Type B pancreatic cell (in vitro differentiated cells): ENCODE data around the gene TM6SF1. TPM values are rescaled to one million over a fixed set of nuclear protein-coding genes. Genes with fewer than 3 reads are reported as not detected.

Experiments used
- DNase-seq: peaks from one replicate; pipeline ENCODE4 v3.0.0; 2021; ENCODE audit warnings: mixed read lengths; ENCODE audit not compliant: unreplicated experiment; ENCODE audit errors: extremely low spot score
- H3K27ac Mint-ChIP-seq: 2 replicates; pipeline ENCODE4 v1.8.0; 2021; ENCODE audit warnings: mild to moderate bottlenecking, mixed read lengths
- H3K27me3 Mint-ChIP-seq: 2 replicates; pipeline ENCODE4 v1.8.0; 2021; ENCODE audit warnings: mixed read lengths
- H3K36me3 Mint-ChIP-seq: 2 replicates; pipeline ENCODE4 v1.8.0; 2021; ENCODE audit warnings: mixed read lengths
- H3K4me1 Mint-ChIP-seq: one replicate; pipeline ENCODE4 v1.8.0; 2021; ENCODE audit warnings: mixed read lengths; ENCODE audit not compliant: unreplicated experiment
- H3K4me3 Mint-ChIP-seq: 2 replicates; pipeline ENCODE4 v1.8.0; 2021; ENCODE audit warnings: mild to moderate bottlenecking, mixed read lengths
- H3K9me3 Mint-ChIP-seq: 2 replicates; pipeline ENCODE4 v1.8.0; 2021; ENCODE audit warnings: mixed read lengths
- CTCF ChIP-seq: fragments of 200-600 bp; sonication (generic); conservative IDR thresholded peaks from 2 replicates; pipeline ENCODE4 v1.5.0; 2021; ENCODE audit warnings: antibody characterized with exemption, mild to moderate bottlenecking
- total RNA-seq: library from RNA; stranded (reverse); gene quantifications from 2 replicates; pipeline ENCODE4 v1.2.1, GENCODE V29; 2021; ENCODE audit warnings: low replicate concordance

TM6SF1 gene
- total RNA-seq, 1 donor from 2014 or later, result 0.14 TPM

GRCh38 chr15:83115831-83116565 is 8.6 kb downstream of the TM6SF1 start:
- Mint-ChIP-seq H3K4me3 (no peak overlapping the region), H3K27ac (no peak overlapping the region), H3K36me3 (peaks cover 5% of the 10 kb centered on the region), H3K4me1 (no peaks in the 10 kb centered on the region), H3K9me3 (peaks cover 5% of the 10 kb centered on the region), H3K27me3 (peaks cover 12% of the 10 kb centered on the region)
- no peak for DNase-seq
- no peak for TF ChIP-seq CTCF

- TF ChIP-seq CTCF, result no peak
- Mint-ChIP-seq H3K36me3 (no peaks in the 10 kb centered on the region), H3K27ac (no peak overlapping the region), H3K27me3 (no peaks in the 10 kb centered on the region), H3K4me1 (no peaks in the 10 kb centered on the region), H3K4me3 (no peak overlapping the region), H3K9me3 (no peaks in the 10 kb centered on the region)
- no peak for DNase-seq
Observed at GRCh38 chr15:83118291-83118827, 10.9 kb downstream of the TM6SF1 start.

- no peak for DNase-seq
- H3K36me3 Mint-ChIP-seq, result no peaks in the 10 kb centered on the region
- no peaks in the 10 kb centered on the region for H3K27me3 Mint-ChIP-seq
- no peaks in the 10 kb centered on the region for H3K4me1 Mint-ChIP-seq
- no peak overlapping the region for H3K27ac Mint-ChIP-seq
- TF ChIP-seq CTCF, result no peak
- H3K9me3 Mint-ChIP-seq, result no peaks in the 10 kb centered on the region
- H3K4me3 Mint-ChIP-seq, result no peak overlapping the region
Observed at GRCh38 chr15:83118968-83119367, 11.5 kb downstream of the TM6SF1 start.

GRCh38 chr15:83119968-83120581 is 12.6 kb downstream of the TM6SF1 start:
- H3K9me3 Mint-ChIP-seq, result no peaks in the 10 kb centered on the region
- H3K27me3 Mint-ChIP-seq, result no peaks in the 10 kb centered on the region
- no peak overlapping the region for H3K4me3 Mint-ChIP-seq
- no peak overlapping the region for H3K27ac Mint-ChIP-seq
- DNase-seq, result no peak
- TF ChIP-seq CTCF, result no peak
- H3K4me1 Mint-ChIP-seq, result no peaks in the 10 kb centered on the region
- no peaks in the 10 kb centered on the region for H3K36me3 Mint-ChIP-seq

- H3K36me3 Mint-ChIP-seq, result no peaks in the 10 kb centered on the region
- DNase-seq, result no peak
- H3K27me3 Mint-ChIP-seq, result no peaks in the 10 kb centered on the region
- H3K4me3 Mint-ChIP-seq, result no peak overlapping the region
- peaks cover 4% of the 10 kb centered on the region for H3K4me1 Mint-ChIP-seq
- H3K9me3 Mint-ChIP-seq, result no peaks in the 10 kb centered on the region
- TF ChIP-seq CTCF, result no peak
- H3K27ac Mint-ChIP-seq, result no peak overlapping the region
Observed at GRCh38 chr15:83123529-83123928, 16.1 kb downstream of the TM6SF1 start.
